ENCODE results near the gene WNK2. TPM values are rescaled to one million over a fixed set of nuclear protein-coding genes. Genes with fewer than 3 reads are reported as not detected.
"Not testable (repeated sequence)": the region's sequence is repeated elsewhere in the genome, so short reads cannot be mapped to it uniquely, and the experiment has no call there.

WNK2 gene
- total RNA-seq, 1 donor from 2014 or later = 6.2 TPM

GRCh38 chr9:93354451-93354850 lies 170.5 kb downstream of the WNK2 start:
- Histone ChIP-seq H3K4me3 (no peak overlapping the region), H2AFZ (replicated peaks) (no peak overlapping the region), H3K79me2 (ENCODE audit: low read depth) (no peaks in the 10 kb centered on the region), H3K36me3 (no peaks in the 10 kb centered on the region), H3K9me3 (ENCODE audit: low read depth) (no peaks in the 10 kb centered on the region), H3K4me1 (no peaks in the 10 kb centered on the region), H3K4me2 (no peak overlapping the region), H3K27me3 (peaks cover 6% of the 10 kb centered on the region), H3K9ac (no peak overlapping the region), H3F3A (ENCODE audit: low read depth) (no peaks in the 10 kb centered on the region), H4K20me1 (ENCODE audit: low read depth) (no peaks in the 10 kb centered on the region), H3K27ac (no peak overlapping the region)
- Mint-ChIP-seq H3K9me3 (peaks cover 3% of the 10 kb centered on the region), H3K36me3 (no peaks in the 10 kb centered on the region), H3K4me3 (no peak overlapping the region), H3K27me3 (ENCODE audit: insufficient read depth, low read depth) (peaks cover 2% of the 10 kb centered on the region), H3K27ac (no peak overlapping the region), H3K4me1 (no peaks in the 10 kb centered on the region)
- DNase-seq (ENCODE audit: low spot score) = no peak
- TF ChIP-seq, protein P1, sequence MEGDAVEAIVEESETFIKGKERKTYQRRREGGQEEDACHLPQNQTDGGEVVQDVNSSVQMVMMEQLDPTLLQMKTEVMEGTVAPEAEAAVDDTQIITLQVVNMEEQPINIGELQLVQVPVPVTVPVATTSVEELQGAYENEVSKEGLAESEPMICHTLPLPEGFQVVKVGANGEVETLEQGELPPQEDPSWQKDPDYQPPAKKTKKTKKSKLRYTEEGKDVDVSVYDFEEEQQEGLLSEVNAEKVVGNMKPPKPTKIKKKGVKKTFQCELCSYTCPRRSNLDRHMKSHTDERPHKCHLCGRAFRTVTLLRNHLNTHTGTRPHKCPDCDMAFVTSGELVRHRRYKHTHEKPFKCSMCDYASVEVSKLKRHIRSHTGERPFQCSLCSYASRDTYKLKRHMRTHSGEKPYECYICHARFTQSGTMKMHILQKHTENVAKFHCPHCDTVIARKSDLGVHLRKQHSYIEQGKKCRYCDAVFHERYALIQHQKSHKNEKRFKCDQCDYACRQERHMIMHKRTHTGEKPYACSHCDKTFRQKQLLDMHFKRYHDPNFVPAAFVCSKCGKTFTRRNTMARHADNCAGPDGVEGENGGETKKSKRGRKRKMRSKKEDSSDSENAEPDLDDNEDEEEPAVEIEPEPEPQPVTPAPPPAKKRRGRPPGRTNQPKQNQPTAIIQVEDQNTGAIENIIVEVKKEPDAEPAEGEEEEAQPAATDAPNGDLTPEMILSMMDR (IDR thresholded peaks at IDR 0.05) = no peak
- TF ChIP-seq EZH2 (IDR thresholded peaks at IDR 0.05) (no peak), EZH2phosphoT487 (IDR thresholded peaks at IDR 0.05) (no peak)

DNA sequence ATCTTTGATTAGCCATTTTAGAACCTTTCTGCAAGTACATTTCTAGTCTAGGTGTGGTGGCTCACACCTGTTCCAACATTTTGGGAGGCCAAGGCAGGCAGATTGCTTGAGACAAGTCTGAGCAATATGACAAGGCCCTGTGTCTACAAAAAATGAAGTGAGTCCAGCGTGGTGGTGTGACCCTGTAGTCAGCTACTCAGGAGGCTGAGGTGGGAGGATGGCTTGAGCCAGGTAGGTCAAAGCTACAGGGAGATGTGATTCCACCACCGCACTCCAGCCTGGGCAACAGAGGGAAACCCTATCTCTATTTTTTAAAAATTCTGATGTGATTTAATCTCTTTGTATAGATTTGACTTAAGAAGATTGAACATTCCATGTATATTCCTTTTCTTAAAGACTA lies 171.9 kb downstream of the WNK2 start:
- Mint-ChIP-seq H3K9me3 (peaks cover 14% of the 10 kb centered on the region), H3K36me3 (no peaks in the 10 kb centered on the region)
- H2AFZ ChIP-seq (replicated peaks) = no peak overlapping the region

DNA sequence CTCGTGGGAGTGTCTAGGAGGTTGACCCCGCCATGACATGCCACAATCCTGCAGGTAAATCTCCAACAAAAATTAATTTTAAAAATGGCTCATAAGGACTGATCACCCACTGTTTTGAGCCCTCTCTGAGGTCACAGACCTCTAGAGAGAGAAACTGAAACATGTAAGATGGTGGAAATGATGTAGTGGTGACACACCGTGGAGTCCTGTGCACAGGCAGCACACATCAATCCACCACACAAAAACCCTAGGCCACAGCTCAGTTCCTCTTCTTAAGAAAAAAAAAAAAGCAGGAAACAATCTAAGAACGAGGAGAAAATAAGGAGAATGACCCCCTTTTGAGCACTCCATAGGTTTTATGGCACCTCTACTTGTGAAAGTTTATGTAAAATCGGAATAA lies 173.7 kb downstream of the WNK2 start:
- Mint-ChIP-seq H3K36me3 (no peaks in the 10 kb centered on the region), H3K27ac (no peak overlapping the region)
- TF ChIP-seq EZH2phosphoT487 (IDR thresholded peaks at IDR 0.05) (no peak), EZH2 (IDR thresholded peaks at IDR 0.05) (no peak)
- TF ChIP-seq, protein P1 (IDR thresholded peaks at IDR 0.05) = no peak

More for the DNA sequence above, 171.9 kb downstream of the WNK2 start:
- Histone ChIP-seq H3K79me2 (ENCODE audit: low read depth) (no peaks in the 10 kb centered on the region), H4K20me1 (ENCODE audit: low read depth) (no peaks in the 10 kb centered on the region), H3K9ac (no peak overlapping the region), H3K27me3 (no peaks in the 10 kb centered on the region), H3F3A (ENCODE audit: low read depth) (no peaks in the 10 kb centered on the region), H3K4me1 (no peaks in the 10 kb centered on the region), H3K4me3 (no peak overlapping the region), H3K27ac (no peak overlapping the region), H3K36me3 (no peaks in the 10 kb centered on the region), H3K4me2 (no peak overlapping the region), H3K9me3 (ENCODE audit: low read depth) (peaks cover 10% of the 10 kb centered on the region)
- no peak overlapping the region for H3K27ac Mint-ChIP-seq
- H3K27me3 Mint-ChIP-seq (ENCODE audit: insufficient read depth, low read depth) = peaks cover 5% of the 10 kb centered on the region
- H3K4me3 Mint-ChIP-seq = no peak overlapping the region
- H3K4me1 Mint-ChIP-seq = no peaks in the 10 kb centered on the region
- DNase-seq (ENCODE audit: low spot score) = no peak
- no peak for TF ChIP-seq EZH2 (IDR thresholded peaks at IDR 0.05)
- no peak for TF ChIP-seq EZH2phosphoT487 (IDR thresholded peaks at IDR 0.05)
- TF ChIP-seq, protein P1 (IDR thresholded peaks at IDR 0.05) = no peak

DNA sequence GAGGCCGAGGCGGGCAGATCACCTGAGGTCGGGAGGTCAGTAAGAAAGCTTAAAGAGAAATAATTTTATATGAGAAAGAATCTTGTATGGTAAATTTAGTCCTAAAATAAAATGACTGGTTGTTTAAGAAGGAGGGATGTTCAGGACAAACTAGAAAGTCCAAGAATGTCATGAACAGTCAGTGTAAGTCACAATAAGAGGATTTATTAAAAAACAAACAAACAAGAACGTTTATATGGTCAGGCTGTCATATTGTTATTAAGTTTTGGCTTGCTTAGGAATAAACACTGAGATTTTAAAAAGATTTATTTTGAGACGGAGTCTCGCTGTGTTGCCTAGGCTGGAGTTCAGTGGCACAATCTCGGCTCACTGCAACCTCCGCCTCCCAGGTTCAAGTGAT lies 176.0 kb downstream of the WNK2 start:
- not testable (repeated sequence) for H3K27me3 ChIP-seq; H3K79me2 ChIP-seq (ENCODE audit: low read depth); H3K36me3 Mint-ChIP-seq; H3K27ac ChIP-seq; H3K4me1 ChIP-seq; H3K27me3 Mint-ChIP-seq (ENCODE audit: insufficient read depth, low read depth); H3F3A ChIP-seq (ENCODE audit: low read depth); H2AFZ ChIP-seq (replicated peaks); H3K4me3 ChIP-seq; H3K4me1 Mint-ChIP-seq; H3K4me3 Mint-ChIP-seq; H3K4me2 ChIP-seq; H3K36me3 ChIP-seq; DNase-seq (ENCODE audit: low spot score); H3K9ac ChIP-seq; H4K20me1 ChIP-seq (ENCODE audit: low read depth); H3K27ac Mint-ChIP-seq
- peaks cover 28% of the 10 kb centered on the region for H3K9me3 Mint-ChIP-seq
- peaks cover 22% of the 10 kb centered on the region for H3K9me3 ChIP-seq (ENCODE audit: low read depth)

More for the DNA sequence above, 173.7 kb downstream of the WNK2 start:
- Histone ChIP-seq H3K4me1 (no peaks in the 10 kb centered on the region), H2AFZ (replicated peaks) (no peak overlapping the region), H3K4me3 (no peak overlapping the region), H3K4me2 (no peak overlapping the region), H3K27ac (no peak overlapping the region), H3K9ac (no peak overlapping the region), H3K79me2 (ENCODE audit: low read depth) (no peaks in the 10 kb centered on the region), H3F3A (ENCODE audit: low read depth) (peaks cover 4% of the 10 kb centered on the region), H3K9me3 (ENCODE audit: low read depth) (peaks cover 22% of the 10 kb centered on the region), H3K36me3 (no peaks in the 10 kb centered on the region), H3K27me3 (no peaks in the 10 kb centered on the region), H4K20me1 (ENCODE audit: low read depth) (no peaks in the 10 kb centered on the region)
- Mint-ChIP-seq H3K4me3 (no peak overlapping the region), H3K9me3 (peaks cover 22% of the 10 kb centered on the region), H3K4me1 (no peaks in the 10 kb centered on the region), H3K27me3 (ENCODE audit: insufficient read depth, low read depth) (peaks cover 5% of the 10 kb centered on the region)
- DNase-seq (ENCODE audit: low spot score) = no peak

All from neural progenitor cell (in vitro differentiated cells).